Right kidney (tissue), 1 donor: Measurements from ENCODE around the gene ANKRD52.

Experiments used
- DNase-seq: peaks from one replicate; pipeline ENCODE4 v3.0.0-alpha.2; 2016

Gene ANKRD52

DNA sequence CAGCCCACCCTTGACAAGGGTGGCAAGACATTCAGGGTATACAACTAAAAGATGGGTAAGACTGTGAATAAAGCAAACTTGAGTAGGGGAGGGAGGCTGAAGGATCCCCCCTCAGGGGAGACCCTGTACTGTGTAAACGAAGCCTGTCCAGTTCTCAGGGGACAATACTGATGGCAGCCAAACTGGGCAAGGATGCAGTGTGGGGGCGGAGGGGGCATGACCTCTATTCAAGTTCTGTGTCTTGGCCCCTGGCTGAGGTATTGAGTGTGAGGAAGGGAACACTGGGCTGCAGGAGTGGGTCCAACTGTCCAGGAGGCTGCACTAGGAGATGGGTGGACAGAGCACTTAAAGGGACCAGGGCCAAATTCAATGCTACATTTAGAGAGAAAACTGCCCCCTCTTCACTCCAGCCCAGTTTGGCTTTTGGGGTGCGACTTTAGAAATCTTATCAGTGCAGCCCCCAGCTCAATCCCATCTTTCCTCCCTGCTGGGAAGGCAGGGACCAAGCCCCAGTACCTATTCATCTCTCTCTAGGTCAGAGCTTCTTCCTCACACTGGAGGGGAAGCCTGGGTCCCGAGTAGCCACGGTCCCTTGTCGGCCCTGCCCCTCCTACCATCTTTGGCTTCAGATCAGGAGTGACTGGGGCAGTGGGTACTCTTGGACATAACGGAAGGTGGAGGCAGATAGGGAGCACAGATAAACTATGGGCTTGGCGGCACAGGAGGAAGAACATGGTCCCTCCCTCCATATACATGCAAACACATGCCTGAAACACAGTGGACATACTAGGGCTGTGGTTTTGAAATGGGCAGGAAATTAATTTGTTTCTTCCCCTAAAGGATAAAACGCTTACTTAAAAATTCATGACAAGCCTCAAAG, 16.5 kb downstream of the ANKRD52 start:
- no peak for DNase-seq

DNA sequence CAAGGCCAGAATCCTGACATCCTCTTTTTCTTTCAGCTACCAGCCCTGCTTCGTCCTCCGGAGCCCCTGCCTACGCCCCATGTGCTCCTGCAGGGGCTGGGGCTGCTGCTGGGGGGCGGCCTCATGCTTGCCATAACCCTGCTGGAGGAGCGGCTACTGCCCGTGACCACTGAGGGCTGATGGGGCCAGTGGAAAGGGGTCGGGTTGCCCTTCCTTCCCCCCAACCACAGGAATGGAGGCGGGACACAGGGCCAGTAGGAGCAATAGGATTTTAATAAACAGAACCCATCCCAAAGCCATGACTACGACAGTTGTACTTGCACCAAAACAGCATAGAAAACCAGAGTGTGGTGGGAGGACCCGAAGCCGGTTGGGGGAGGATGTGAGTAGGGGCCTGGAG, 20.6 kb downstream of the ANKRD52 start:
- no peak for DNase-seq

DNA sequence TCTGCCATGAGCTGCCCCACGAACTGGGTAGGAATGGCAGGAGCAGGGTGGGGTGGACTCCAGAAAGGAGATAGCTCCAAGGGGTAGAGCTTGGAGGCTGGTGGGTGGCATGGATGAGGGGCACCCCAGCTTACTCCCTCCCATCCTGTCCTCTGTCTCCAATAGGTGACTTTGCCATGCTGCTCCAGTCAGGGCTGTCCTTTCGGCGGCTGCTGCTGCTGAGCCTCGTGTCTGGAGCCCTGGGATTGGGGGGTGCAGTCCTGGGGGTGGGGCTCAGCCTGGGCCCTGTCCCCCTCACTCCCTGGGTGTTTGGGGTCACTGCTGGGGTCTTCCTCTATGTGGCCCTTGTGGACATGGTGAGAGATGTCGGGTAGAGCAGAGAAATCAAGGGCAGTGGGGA, 21.2 kb downstream of the ANKRD52 start:
- DNase-seq = no peak

DNA sequence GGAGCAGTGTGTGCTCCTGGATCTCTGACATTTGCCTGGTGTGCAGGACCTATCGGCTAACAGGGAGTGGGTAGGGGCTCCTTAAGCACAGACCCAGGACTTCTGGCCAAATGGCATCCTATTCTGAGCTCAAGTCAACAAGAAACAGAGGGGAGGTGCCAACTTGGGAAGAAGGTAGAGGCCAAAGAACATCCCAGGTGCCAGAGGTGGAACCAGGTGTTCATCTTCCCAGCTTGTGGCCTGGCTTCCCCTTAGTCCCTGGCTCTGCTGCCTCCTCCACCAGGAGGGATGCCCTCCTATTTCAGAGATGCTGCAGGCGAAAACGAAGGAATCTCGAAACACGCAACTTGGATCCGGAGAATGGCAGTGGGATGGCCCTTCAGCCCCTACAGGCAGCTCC, 22.1 kb downstream of the ANKRD52 start:
- DNase-seq = no peak

DNA sequence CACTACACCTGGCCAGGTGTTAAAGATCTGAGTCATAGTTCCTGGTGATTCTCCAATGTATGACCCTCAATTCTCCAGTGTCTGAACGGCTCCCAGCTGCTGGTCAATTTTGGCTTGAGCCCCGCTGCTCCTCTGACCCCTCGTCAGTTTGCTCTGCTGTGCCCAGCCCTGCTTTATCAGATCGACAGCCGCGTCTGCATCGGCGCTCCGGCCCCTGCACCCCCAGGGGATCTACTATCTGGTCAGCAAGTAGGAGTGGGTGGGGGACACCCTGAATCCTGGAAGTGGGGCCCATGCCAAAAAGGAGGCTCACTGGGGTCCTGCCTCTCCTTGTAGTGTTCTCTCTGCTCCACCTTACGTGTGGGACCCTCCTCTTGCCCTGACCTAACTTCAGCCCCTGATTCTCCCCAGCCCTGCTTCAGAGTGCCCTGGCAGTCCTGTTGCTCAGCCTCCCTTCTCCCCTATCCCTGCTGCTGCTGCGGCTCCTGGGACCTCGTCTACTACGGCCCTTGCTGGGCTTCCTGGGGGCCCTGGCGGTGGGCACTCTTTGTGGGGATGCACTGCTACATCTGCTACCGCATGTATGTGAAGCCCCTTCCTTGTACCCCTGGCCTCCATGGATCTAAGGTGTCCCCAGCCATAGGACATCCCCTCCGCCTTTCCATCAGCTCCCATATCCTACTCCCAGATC, 23.3 kb downstream of the ANKRD52 start:
- DNase-seq = no peak

DNA sequence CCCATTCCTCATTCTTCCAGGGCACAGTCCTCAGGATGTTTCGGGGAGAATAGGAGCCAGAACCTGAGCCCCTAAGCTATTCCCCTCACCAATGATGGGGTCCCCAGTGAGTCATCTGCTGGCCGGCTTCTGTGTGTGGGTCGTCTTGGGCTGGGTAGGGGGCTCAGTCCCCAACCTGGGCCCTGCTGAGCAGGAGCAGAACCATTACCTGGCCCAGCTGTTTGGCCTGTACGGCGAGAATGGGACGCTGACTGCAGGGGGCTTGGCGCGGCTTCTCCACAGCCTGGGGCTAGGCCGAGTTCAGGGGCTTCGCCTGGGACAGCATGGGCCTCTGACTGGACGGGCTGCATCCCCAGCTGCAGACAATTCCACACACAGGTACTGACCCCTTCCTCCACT, 27.0 kb downstream of the ANKRD52 start:
- DNase-seq = no peak

DNA sequence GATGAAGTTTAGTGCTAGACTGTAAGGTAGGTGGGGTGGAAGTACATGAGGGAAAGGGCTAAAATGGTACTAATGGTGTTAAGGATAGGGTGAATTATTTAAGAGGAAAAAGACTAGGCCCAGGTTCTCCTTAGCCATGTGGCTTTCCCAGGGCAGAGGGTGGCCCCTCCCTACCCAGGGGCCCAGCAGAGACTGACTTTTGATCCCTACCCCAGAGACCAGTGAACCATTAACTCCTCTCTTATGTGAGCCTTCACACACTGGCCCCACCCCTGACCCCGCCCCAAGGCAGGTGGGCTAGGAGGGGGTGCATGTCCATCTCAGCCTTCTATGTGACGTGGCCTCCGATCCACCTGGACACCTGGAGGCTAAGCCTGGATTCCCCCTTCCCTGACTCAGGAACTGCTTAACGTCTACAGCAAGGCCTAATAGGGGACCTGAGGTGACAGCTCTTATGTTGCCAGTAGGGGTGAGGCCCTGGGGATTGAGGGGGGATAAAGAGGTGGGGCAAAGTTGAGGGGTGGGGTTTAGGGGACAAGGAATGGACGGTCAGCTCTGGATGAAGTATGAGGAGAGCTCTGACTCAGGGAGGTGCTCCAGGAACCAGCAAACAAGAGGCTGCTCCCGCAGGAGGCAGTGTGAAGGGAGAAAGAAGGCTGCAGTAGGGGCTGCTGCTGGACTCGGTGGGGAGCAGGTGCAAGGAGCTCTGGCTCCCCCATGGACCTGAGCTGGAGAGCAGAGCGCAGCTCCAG, 27.6 kb downstream of the ANKRD52 start:
- no peak for DNase-seq

DNA sequence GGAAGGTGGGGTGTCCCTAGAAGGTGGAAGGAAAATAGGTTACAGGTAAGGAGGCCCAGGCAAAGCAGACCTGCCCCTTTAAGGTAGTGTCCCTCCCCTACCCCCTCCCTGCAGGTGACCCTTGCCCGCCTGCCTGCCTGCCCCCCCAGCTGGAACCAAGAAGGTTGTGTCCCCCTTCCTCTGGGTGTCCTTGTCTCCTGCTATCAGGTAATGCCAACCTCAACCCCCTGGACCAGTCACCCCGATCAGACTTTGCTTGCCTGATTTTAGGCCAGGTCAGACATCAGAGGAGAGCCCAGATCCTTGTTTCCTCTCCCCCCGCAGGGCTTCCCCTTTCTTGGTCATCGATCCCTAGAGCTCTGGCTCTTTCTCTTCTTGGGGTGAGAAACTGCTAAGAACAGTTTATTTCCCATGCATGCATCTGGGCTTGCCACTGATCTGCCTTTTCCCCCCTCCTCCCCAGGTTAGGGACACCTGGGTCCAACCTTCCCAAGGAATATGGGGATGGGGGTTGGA, 28.2 kb downstream of the ANKRD52 start, which contains the start of gene SLC39A5:
SLC39A5 (plus strand) TSS at position 136 of the 516 bp plus-strand sequence. CDS start 1,224 bp downstream, outside the sequence.
- DNase-seq = no peak

DNA sequence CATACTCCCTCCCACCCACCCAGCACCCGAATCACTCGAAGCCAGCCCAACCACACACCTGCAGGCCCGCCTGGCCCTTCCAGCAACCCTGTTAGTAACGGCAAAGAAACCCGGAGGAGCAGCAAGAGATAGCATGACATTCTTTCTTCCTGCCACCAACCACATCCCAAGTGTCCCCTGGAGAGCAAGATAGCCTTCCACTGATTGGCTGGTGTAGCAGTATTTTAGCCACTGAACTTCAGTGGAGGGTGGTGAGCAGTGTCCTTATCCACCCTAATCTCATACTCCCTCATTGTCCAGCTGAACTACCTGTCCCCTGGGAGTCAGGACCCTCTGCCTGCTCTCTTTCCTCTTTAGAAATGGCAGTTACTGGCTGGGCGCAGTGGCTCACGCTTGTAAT, 29.1 kb downstream of the ANKRD52 start:
- DNase-seq = no peak

DNA sequence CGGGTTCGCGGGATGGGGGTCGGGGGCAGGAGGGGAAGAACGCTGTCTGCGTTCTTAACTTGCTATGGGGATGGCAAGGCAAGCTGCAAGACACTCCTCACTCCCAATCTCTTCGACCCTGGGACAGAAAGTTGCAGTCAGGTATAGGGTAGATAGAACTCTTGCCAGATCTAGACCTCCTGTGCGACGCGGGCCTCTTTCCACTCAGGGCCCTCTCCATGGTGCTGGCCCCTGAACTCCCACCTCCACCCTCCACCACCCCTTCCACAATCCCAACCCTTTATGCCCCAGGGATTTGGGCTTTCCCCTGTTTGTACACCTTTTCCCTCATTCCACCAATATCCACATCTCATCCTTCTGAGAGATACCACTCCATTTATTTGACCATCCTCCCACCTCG, 33.2 kb downstream of the ANKRD52 start:
- DNase-seq = no peak

DNA sequence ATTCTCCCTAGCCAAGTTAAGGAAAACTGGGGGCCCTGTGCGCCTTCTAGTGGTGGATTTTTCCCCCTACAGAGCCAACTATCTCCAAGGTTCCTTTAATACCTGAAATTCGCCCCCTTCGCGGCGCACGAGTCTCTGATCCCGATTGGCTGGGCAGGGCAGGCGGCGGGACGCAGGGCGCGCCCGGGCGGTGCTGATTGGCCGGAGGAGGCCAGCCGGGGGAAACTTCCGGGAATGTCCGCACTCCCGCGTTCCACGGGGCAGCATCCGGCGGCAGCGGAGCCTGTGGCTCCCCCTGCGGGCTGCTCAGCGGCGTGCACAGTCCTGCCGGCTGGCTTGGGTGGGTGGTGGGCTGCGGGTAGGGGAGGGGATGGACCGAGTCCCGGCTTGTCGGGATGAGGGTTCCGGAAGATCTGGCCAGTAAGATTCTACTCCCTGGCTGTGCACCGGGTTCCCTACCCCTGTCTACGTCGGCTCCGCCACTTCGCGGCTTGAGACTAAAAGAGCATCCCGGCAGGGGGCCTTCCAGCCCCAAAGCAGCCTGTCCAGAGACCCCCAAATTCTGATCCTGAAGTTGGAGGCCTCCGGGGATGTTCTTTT, 34.0 kb downstream of the ANKRD52 start, which contains the start of gene NABP2:
NABP2 (plus strand) TSS at position 241 of the 600 bp plus-strand sequence. CDS start 515 bp downstream, outside the sequence.
- DNase-seq = peak; percentile 85

DNA sequence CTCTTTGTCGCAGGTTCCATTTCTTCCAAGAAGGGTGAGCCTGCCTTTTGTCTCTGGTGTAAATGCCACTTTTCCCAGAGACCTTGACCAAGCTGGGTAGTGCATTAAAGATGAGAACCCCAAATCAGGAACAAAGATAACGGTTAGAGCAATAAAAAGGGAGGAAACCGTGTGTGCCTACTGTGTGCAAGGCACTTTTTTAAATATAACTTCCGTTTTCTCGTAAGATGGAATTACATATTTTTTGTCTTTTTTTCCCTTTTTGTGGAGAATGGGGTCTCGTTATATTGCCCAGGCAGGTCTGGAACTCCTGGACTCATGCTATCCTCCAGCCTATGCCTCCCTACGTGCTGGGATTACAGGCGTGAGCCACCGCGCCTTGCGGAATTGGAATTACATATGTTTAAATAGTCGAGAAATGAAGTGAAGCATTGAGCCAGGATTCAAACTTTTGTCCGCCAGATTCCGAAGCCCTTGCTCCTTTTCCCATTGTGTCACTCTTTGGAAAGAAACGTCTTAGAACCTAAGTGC, 34.5 kb downstream of the ANKRD52 start:
- DNase-seq = no peak

DNA sequence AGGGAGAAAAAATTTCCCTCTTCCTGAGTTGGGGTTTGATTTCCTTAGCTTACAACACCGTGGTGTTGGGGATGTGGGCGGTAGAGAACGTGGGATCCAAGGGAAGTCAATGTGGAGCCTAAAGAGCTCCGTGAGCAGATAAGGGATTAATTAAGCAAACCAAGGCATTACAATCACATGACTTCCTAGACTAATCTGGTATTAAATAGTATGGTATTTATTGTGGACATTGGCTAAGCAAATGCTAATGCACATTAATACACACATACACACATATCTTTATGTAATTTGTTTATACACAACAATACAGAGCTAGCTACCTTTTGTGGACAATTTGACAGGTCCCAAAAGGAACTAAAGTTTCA, 35.7 kb downstream of the ANKRD52 start:
- DNase-seq = no peak

DNA sequence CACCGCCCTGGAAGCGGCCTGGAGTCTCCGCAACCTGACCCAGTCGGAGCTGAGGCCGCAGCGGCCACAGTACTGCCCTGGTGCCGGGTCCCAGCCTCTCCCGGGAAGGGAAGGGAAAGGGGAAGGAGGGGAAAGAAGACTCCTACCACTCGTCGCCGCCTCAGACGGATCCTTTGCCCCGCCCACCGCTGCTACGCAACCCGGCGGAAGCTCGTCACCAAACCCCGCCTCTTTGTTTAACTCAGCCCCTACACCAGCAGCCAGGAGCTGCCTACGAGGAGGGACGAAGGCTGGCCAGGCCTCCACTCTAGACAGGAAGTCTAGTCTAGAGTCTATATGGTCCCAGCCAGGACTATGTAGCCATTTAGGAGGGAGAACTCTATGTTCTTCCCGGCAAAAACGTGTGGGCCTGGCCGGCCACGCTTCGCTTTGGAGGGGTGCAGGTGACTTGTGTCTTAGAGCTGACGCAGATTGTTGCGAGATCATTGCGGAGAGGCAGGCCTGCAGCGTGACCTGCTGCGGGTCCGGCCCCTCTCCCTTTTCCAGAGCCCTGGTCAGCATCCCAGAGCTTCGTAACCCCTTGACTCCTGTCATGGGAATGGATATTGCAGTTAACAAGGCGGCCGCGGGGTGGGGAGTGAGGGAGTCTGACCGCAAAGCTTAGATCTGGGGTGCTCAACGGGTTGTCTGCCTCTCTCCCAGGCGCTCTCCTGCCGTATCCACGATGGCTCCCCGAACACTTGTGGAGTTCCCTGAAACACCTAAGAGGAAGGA, 36.2 kb downstream of the ANKRD52 start, which contains the start of gene RNF41:
RNF41 (minus strand) TSS at position 166 of the 774 bp plus-strand sequence. CDS start 7,875 bp downstream, outside the sequence.
- peak; percentile 95 for DNase-seq

DNA sequence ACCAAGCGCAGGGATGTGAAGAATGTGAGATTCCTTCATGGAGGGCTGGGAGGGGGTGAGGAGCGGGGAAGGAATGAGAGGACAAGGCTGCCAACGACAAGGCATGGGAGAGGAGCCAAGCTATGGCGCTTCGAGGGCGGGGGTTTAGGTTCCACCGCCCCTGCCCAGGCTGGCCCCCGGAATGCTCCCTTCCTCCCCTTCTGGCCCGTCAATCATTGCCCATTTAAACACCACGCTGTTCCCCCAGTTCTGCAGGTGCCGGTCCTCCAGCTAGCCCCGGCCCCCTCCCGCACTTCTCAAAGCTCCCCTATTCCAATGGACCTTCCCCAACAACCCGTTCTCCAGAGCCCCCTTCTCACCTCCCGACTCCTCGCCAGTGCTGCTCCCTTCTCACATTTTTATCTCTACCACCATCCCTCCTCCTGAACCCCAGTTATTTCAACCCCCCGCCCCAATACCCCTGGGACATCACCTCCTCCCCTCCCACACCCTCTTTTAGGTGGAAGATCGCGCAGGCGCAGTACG, 36.9 kb downstream of the ANKRD52 start:
- DNase-seq = peak; percentile 81

DNA sequence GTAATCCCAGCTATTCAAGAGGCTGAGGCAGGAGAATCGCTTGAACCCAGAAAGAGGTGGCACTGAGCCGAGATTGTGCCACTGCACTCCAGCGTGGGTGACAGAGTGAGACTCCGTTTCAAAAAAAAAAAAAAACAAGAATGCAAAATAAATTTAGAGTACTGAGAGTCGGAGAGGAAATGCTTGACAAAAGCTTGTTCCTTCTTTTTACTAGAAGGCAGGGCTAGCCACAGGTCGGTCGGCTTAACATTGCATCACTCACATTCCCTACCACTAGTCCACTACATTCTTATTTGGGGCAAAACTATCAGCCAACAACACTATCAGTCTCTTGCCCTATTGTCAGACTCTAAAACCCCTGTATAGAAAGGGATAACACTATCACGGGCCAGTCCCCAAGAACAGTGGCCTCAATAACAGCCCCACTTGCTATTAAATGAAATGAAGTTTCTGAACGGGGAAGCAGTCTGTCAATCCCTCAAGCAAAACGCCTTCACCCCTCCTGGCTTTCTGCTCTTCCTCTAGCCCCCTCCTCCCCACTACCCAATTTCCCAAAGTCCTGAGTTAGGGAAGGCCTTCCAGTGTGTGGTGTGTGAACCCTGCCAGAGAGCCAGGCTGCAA, 37.5 kb downstream of the ANKRD52 start:
- no peak for DNase-seq

DNA sequence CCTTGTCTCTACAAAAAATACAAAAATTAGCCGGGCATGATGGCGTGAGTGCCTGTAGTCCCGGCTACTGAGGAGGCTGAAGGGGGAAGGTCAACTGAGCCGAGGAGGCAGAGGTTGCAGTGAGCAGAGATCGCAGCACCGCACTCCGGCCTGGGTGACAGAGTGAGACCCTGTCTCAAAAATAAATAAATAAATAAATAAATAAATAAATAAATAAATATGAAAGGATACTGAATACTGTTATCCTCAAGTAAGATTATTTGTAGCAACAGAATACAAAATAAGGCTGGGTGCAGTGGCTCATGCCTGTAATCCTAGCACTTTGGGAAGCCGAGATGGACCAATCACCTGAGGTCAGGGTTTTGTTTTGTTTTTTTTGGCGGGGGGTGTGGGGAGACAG, 38.3 kb downstream of the ANKRD52 start:
- DNase-seq = no peak

DNA sequence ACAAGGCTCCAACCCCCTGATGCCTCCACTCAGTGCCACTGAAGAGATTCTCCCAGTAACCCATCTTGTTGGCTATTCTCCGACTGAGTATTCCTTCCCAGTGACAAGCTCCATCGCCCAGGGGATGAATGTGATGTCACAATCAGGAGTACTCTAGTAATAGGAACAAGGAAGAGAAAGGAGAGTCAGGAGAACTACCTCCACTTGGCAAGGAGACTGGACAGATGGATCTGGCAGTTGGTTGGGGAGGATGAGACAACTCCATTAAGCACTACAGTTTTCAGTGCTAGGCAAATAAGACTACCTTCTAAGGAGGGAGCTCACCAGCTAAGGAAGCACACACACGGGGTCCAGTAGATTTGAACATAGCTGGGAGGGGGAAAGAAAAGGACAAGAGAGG, 41.7 kb downstream of the ANKRD52 start:
- DNase-seq = no peak

DNA sequence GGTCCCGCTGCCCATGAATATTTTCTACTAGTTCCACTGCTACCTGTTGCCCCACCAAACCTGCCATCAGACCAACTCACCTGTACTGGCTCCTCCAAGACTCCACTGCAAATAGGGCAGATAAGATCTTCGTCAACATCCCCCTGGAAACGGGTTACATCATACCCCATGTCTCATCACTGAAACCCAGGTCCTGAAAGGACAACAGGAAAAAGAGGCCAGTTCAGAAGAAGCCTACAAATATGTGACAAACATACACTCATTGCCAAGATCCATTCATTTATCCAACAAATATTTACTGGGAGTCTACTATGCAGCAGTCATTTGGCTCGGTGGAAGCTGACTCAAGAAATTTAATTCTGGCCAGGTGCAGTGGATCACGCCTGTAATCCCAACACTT, 44.3 kb downstream of the ANKRD52 start:
- no peak for DNase-seq

DNA sequence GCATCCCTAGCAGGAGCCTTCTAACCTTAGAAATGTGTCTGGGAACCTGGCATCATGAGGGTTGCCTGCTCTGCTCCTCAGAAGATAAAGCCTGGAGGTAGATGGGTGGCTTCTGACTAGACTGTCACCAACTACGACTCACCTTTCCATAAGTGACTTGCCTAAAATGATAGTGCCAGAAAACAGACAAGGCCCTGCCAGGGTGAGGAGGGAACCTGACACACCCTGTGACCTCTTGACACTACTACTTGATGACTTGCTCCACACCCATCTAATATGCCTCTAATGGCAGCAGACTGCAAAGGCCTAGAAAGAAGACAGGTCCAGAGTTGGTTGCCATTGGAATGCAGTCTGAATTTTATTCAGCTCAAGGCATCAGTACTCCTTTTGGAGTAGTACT, 45.8 kb downstream of the ANKRD52 start:
- no peak for DNase-seq
